Activated T-cell treated with anti-CD3 and anti-CD28 coated beads, Interleukin-2, amount 50 U/mL, for 72 hours (primary cell): ENCODE measurements around the gene TSPAN18. TPM values are rescaled to one million over a fixed set of nuclear protein-coding genes. Genes with fewer than 3 reads are reported as not detected.

Experiments
- ATAC-seq, 2 donors: fragments of 150-1000 bp; cut with Tn5 transposase; replicated peaks in 1 of 2; 2 replicates each; pipeline ENCODE4 v1.10.0; 2021; ENCODE audit warnings: moderate library complexity in 2 of 2, mild to moderate bottlenecking in 1 of 2
- DNase-seq, 2 donors: peaks; one replicate each; pipeline ENCODE4 v3.0.0; 2021 to 2022; ENCODE audit warnings: mixed read lengths in 1 of 2
- H3K27ac Mint-ChIP-seq: one replicate; pipeline ENCODE4 v1.8.0; 2022; ENCODE audit warnings: mild to moderate bottlenecking, moderate library complexity, mixed read lengths
- H3K27me3 Mint-ChIP-seq: one replicate; pipeline ENCODE4 v1.8.0; 2022; ENCODE audit warnings: low read depth, mixed read lengths
- H3K36me3 Mint-ChIP-seq, 2 donors: one replicate each; pipeline ENCODE4 v1.8.0; 2022; ENCODE audit warnings: mixed read lengths in 2 of 2, mild to moderate bottlenecking in 1 of 2; ENCODE audit not compliant: insufficient read depth in 2 of 2
- H3K4me1 Mint-ChIP-seq: one replicate; pipeline ENCODE4 v1.8.0; 2022; ENCODE audit warnings: low read depth, mixed read lengths
- H3K4me3 Mint-ChIP-seq, 2 donors: one replicate each; pipeline ENCODE4 v1.8.0; 2022; ENCODE audit warnings: mild to moderate bottlenecking in 2 of 2, mixed read lengths in 2 of 2, moderate library complexity in 2 of 2
- H3K9me3 Mint-ChIP-seq, 2 donors: one replicate each; pipeline ENCODE4 v1.8.0; 2022; ENCODE audit warnings: mixed read lengths in 2 of 2
- total RNA-seq, 2 donors: library from RNA; stranded (reverse); gene quantifications; one replicate each; pipeline ENCODE4 v1.2.3, GENCODE V29; 2022

TSPAN18 gene
- total RNA-seq, 2 donors from 2014 or later: 1.3 to 1.8 TPM

DNA sequence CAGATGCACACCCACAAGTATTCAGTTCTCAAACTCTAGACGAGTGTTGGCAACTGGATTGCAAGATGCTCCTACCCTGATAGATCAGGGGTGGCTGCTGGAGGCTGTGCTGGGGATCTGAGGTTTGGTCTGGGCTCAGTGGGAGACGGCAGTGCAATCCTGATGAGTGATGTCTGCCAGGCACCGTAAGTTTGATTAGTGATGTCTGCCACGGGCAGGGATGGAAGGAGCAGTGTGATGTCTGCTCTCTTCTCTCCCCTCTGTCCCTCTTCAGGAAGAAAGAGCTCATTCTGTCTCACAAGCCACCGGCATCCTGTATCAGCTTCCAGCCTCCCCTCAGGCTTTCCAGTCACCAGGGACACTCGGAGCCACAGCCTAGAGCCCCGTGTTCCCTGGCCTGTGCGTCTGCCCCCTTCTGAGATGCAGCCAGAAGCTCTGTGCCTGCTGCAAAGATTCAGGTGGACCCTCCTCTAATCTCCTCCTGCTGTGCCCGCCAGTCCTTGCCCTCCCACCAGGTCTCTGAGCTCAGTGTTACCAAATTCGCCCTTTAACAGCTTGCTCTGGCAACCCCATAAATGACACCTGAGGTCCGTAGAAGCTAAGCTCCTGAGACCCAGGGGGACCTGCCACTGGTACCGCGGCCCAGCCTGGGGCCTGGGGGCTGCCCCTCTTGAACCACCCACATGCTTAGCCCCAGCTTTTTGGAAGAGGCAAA is 204.0 kb downstream of the TSPAN18 start:
- Mint-ChIP-seq H3K27ac (no peak overlapping the region), H3K27me3 (no peaks in the 10 kb centered on the region), H3K9me3 (no peaks in the 10 kb centered on the region), H3K36me3 (no peaks in the 10 kb centered on the region), H3K4me1 (no peaks in the 10 kb centered on the region), H3K4me3 (no peak overlapping the region)
- ATAC-seq: no peak
- no peak for DNase-seq

DNA sequence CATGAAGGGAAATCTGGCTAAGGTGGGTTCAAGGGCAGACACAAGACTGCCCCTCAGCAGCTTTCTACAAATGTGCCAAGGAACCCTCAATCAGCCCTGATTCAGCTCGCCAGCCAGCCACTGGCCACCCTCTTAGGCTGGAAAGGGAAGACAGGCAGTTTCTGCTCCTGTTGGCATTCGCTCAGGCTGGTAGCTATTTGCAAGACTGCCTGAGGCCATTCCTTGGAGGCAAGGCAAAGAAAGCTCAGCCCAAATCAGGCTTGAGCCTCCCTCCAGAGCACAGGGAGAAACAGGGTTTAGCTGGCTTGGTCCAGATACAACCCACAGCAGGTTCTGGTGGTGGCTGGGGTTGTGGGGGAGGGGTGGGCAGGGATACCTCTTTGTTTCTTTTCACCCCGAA is 204.7 kb downstream of the TSPAN18 start:
- ATAC-seq: no peak
- H3K36me3 Mint-ChIP-seq: no peaks in the 10 kb centered on the region
- H3K9me3 Mint-ChIP-seq: no peaks in the 10 kb centered on the region
- H3K27ac Mint-ChIP-seq: no peak overlapping the region
- DNase-seq: no peak
- H3K4me3 Mint-ChIP-seq: no peak overlapping the region
- no peaks in the 10 kb centered on the region for H3K27me3 Mint-ChIP-seq
- H3K4me1 Mint-ChIP-seq: no peaks in the 10 kb centered on the region

DNA sequence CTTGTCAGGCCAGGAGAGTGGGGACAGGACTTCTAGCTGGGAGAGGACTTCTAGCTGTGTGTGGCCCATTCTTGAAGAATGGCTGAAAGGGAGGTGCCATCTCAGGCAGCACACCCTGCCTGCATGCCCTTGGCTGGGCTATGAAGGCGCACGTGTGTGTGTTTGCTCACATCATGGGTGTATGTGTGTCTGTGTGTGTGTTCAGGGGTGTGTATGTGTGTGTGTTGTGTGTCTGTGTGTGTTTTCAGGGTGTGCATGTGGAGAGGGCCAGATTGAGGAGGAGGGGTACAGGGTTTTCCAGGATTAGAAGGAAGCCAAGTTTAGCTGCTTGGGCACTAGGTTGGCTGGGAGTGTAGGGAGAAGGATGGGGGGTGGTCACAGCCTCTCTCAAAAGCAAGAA is 207.3 kb downstream of the TSPAN18 start:
- Mint-ChIP-seq H3K27me3 (no peaks in the 10 kb centered on the region), H3K27ac (no peak overlapping the region), H3K9me3 (no peaks in the 10 kb centered on the region), H3K36me3 (no peaks in the 10 kb centered on the region), H3K4me3 (no peak overlapping the region), H3K4me1 (no peaks in the 10 kb centered on the region)
- DNase-seq (no peak), ATAC-seq (no peak)

DNA sequence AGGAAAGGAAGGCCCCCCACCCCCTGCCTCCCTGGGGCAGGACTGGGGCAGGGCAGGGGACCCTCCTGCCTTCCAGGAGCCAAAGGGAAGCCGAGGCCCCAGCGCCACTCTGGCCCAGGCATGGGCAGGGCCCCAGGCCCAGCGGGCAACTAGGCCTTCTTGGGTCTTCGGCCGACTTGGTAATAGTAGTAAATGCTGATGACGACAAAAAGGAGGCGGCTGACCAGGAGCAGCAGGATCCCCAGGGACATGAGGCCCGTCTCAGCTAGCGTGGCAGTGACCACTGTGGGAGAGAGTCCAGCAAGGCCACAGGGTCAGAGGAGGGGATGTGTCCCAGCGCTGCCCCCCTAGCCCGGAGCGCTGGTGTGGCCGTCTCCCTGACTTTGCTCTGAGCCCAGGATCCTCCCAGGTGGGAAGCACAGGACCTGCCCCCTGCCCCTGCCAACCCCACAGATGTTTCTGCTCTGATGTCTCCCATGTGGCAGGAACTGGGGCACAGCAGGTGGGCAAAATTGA is 208.0 kb downstream of the TSPAN18 start:
- ATAC-seq (no peak), DNase-seq (no peak)
- Mint-ChIP-seq H3K4me1 (no peaks in the 10 kb centered on the region), H3K27me3 (no peaks in the 10 kb centered on the region), H3K36me3 (no peaks in the 10 kb centered on the region), H3K9me3 (no peaks in the 10 kb centered on the region), H3K27ac (no peak overlapping the region), H3K4me3 (no peak overlapping the region)

DNA sequence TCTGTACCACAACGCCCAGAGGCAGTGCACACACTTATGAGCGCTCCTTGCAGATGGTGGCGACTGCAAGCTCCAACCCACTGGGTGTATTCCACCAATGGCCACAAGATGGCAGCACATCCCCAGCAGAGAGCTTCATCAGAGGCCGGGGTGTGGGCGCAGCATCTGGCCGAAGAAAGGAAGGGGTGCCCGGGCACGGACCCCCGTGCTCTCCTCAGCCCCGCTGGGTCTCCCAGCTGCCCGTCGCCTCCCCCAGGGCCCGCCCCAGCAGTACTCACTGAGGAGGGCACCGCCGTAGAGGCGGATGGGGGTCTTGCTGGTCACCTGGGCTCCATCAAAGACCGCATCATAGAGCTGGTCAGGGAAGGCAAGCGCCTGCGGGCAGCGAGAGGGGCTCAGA is 209.8 kb downstream of the TSPAN18 start:
- H3K27ac Mint-ChIP-seq: no peak overlapping the region
- no peaks in the 10 kb centered on the region for H3K9me3 Mint-ChIP-seq
- DNase-seq (peak; percentile 81 to 86), ATAC-seq (peak; percentile 82 to 84)
- no peaks in the 10 kb centered on the region for H3K36me3 Mint-ChIP-seq
- H3K4me3 Mint-ChIP-seq: no peak overlapping the region
- H3K4me1 Mint-ChIP-seq: no peaks in the 10 kb centered on the region
- no peaks in the 10 kb centered on the region for H3K27me3 Mint-ChIP-seq

DNA sequence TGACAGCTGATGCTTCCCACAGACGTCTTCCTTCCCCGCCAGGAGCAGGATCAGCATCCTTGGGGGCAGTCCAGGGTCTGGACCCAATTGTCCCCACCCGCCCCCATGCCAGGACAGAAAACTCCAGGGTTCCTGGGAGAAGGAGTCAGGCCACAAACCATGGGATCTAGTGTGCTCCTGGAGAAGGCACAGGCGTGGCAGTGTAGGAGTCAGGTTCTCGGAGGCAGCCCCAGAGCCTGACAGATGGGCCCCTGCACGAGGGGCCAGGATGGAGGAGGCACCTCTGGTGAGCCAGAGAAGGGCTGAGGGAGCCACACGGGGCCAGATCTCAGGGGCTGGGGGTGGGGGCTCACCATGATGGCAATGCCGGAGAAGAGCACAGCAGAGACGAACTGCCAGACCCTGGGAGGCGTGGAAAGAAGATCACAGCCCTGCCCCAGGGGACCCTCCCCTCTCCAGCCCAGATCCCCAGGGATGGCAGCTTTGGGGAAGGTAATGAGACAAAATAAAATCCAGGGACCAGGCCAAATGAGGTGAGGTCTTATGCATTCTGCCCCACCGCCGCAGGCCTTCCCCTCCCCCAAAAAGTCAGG is 210.3 kb downstream of the TSPAN18 start:
- no peak for DNase-seq
- H3K36me3 Mint-ChIP-seq: no peaks in the 10 kb centered on the region
- ATAC-seq: peak in 1 of 2 donors; percentile 6
- H3K4me1 Mint-ChIP-seq: peaks cover 2% of the 10 kb centered on the region
- H3K4me3 Mint-ChIP-seq: no peak overlapping the region
- no peak overlapping the region for H3K27ac Mint-ChIP-seq
- H3K27me3 Mint-ChIP-seq: no peaks in the 10 kb centered on the region
- no peaks in the 10 kb centered on the region for H3K9me3 Mint-ChIP-seq

DNA sequence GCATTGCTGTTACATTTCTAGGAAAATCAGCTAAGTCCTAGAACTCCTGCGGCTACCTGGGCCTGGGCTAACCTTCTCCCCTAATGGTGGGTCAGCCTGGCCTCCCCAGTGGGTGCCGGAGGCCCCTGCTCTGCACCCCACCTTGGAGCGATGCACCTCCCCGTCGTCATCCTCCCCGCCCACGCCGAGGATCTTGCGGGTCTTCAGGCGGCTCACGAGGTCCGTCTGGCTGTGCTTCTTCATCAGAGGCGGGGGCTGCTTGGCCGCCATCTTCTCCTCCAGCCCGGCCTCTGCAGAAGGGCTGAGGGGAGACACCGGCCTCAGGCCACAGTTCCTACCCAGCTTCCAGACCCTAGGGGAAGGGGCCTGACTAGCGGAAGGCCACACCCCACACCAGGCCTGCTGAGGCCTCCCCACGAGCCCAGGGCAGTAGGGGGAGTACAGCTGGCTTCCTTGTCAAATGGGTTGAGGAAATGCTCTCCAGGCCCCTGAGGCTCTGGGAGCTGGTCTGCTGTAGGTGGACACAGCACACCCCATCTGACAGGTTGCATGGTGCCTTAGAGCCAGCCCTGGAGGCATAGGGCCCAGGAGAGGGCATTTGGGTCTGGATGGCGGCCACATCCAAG is 211.4 kb downstream of the TSPAN18 start:
- Mint-ChIP-seq H3K4me3 (no peak overlapping the region), H3K27me3 (no peaks in the 10 kb centered on the region), H3K27ac (no peak overlapping the region), H3K36me3 (no peaks in the 10 kb centered on the region), H3K9me3 (no peaks in the 10 kb centered on the region), H3K4me1 (peaks cover 11% of the 10 kb centered on the region)
- ATAC-seq: no peak
- DNase-seq: no peak

DNA sequence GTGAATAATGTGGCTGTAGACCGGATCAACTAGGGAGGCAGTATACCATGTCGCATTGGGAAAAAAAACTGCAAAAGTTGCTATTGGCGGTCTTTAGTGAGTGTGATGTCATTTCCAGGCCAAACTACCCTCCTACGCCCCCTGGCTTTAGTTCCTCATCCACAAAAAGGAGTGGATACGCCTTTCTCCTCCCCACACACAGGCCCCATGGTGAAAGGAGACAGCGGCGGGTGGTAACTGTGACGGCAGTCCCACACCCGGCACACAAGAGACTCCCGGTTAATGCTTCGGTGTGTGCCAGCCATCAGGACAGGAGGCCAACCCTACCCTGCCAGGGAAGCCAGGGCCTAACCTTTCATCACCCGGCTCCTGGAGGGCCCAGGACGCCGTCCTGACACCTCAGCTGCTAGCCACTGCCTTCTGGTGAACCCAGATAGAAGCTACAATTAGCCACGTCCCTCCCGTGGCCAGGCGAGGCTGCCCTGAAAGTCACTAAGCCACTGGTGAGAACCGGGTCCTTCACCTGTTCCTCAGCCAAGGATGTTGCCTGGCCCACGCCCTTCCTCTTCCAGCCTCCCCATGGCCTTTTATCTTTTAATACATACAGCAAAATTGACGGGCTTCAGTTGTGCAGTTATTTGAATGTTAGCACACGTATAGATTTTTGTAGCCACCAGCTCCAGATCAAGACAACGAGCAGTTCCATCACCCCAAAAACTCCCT is 213.1 kb downstream of the TSPAN18 start:
- ATAC-seq: no peak
- DNase-seq: no peak
- peaks cover 28% of the 10 kb centered on the region for H3K4me1 Mint-ChIP-seq
- no peak overlapping the region for H3K27ac Mint-ChIP-seq
- no peaks in the 10 kb centered on the region for H3K9me3 Mint-ChIP-seq
- peaks cover 7% of the 10 kb centered on the region for H3K27me3 Mint-ChIP-seq
- no peak overlapping the region for H3K4me3 Mint-ChIP-seq
- H3K36me3 Mint-ChIP-seq: no peaks in the 10 kb centered on the region

DNA sequence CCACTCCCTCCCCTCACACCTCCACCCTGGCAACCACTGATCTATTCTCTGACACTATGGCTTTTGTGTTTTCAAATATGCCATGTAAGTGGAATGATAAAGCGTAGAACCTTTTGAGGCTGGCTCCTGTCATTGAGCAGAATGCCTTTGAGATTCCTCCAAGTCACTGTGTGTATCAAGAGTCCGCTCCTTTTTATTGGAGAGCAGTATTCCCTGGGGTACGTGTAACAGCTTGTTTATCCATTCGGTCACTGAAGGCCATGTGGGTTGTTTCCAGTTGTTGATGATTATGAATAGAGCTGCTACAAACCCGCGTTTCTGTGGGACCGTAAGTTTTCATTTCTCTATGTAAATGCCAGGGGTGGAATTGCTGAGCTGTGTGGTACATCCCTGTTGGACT is 213.6 kb downstream of the TSPAN18 start:
- no peak overlapping the region for H3K27ac Mint-ChIP-seq
- H3K27me3 Mint-ChIP-seq: peaks cover 7% of the 10 kb centered on the region
- no peak for DNase-seq
- no peaks in the 10 kb centered on the region for H3K36me3 Mint-ChIP-seq
- H3K9me3 Mint-ChIP-seq: no peaks in the 10 kb centered on the region
- peaks cover 29% of the 10 kb centered on the region for H3K4me1 Mint-ChIP-seq
- no peak for ATAC-seq
- no peak overlapping the region for H3K4me3 Mint-ChIP-seq

DNA sequence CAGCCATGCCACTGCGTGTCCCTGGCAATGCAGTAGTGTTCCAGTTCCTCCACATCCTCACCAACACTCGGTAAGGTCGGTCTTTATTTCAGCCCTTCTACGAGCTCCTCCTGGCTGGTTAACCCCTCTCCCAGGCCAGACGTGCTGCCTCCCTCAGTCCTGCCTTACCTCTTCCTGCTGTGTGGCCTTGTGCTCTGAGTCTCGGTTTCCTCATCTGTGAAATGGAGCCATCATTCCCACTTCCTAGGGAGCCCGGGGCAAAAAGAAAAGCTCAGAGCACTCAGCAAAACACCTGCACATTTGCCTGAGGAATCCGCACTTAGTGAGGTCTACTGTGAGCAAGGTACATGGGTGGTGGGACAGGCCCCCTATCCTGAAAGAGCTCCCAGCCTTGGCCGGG is 214.1 kb downstream of the TSPAN18 start:
- H3K27me3 Mint-ChIP-seq: peaks cover 7% of the 10 kb centered on the region
- H3K9me3 Mint-ChIP-seq: no peaks in the 10 kb centered on the region
- no peak overlapping the region for H3K4me3 Mint-ChIP-seq
- ATAC-seq (no peak), DNase-seq (no peak)
- peaks cover 29% of the 10 kb centered on the region for H3K4me1 Mint-ChIP-seq
- no peak overlapping the region for H3K27ac Mint-ChIP-seq
- no peaks in the 10 kb centered on the region for H3K36me3 Mint-ChIP-seq

DNA sequence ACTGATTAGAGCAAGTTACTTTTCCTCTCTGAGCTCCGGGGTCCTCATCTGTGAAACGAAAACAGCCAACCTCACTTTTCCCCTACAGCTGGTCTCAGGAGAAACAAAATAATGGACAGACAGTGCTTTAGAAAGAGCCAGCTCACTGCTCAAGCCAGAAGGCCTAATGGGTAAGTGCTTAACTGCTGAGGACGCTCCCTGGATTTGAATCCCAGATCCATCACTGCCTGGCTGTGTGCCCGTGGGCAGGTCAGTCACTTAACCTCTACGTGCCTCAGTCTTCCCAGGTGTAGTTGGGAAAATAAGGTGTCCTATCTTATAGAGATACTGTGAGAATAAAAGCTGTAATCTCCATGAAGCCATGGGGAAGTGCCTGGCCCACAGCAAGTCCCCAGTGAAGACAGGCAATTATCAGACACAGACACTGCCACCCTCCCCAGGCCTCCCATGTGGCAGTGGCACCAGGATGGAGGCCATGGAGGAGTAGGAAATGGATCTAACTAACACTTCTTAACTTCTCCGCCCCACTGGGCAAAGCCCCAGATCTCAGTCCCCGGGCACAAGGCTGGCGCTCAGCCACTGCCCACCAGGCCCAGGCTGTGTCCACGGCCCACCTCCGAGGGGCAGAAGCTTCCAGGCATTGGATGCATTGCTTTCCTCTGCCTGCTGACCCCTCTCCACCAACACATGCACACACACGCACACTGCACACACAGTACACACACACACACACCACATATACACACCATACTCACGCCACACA is 214.7 kb downstream of the TSPAN18 start:
- no peaks in the 10 kb centered on the region for H3K36me3 Mint-ChIP-seq
- H3K4me3 Mint-ChIP-seq: no peak overlapping the region
- DNase-seq (no peak), ATAC-seq (no peak)
- H3K27me3 Mint-ChIP-seq: peaks cover 7% of the 10 kb centered on the region
- no peaks in the 10 kb centered on the region for H3K9me3 Mint-ChIP-seq
- peaks cover 29% of the 10 kb centered on the region for H3K4me1 Mint-ChIP-seq
- H3K27ac Mint-ChIP-seq: no peak overlapping the region

DNA sequence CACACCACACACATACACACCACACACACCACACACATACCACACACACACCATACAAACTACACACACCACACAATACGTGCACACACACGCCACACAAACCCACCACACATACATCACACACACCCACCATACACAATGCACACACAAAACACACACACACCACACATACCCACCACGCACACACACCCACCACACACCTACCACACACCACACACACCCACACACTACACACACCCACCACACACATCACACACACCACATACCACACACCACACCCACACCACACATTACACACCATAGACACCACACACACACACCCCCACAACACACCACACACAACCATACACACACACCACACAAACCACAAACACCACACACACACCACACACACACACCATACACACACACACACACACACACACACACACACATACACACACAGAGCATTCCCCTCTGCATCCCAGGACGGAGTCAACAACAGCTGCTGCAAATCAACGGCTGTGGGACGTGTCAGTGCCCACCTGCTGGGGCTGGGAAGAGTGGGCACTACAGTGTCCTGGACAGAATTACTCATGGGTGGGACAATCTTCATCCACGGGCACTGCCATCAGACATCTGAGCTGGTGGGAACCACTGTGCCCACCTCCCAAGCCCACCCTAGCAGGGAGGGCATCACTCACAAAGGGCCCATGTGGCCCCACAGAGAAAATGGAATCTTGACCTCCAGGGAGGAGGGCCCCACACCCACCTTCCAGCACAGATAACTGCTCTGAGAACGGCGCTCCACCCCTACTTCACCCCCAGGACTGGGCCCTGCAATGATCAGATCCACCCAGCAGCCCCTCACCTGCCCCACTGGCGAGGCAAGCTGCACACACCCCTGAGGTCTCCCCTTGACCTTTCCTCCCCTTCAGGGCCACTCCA is 215.5 kb downstream of the TSPAN18 start:
- ATAC-seq (no peak), DNase-seq (no peak)
- Mint-ChIP-seq H3K36me3 (no peaks in the 10 kb centered on the region), H3K27ac (no peak overlapping the region), H3K27me3 (peaks cover 7% of the 10 kb centered on the region), H3K4me3 (peak overlapping the region; percentile 25 to 26), H3K9me3 (no peaks in the 10 kb centered on the region), H3K4me1 (peaks cover 29% of the 10 kb centered on the region)
